ENCODE data around the gene HECTD4.

Gene HECTD4

DNA sequence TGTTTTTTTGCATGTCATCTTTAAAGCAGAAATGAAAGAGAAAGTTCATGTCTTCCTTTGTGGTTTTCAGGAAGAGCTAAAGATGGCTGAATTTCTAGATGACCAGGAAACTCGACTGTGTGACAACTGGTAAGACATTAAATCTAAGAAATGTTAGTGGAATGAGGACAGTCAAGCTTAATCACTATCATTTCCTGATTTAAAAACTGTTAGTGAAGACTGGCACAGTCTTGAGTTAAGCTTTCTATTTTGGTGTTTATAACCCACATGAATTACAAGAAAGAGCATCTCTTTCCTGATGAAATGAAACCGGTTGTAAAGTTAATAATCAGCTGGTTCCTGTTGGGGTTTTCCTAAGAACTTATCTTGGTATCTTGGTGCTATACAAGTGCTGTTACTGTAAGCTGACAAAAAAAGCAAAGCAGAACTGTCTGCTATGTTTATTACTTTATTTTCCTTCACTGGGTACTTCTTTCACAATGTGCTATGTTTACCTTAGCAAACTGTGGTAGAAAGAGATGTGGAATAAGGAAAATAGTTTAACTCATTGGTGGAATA, 251.7 kb downstream of the HECTD4 start:
- no peaks in the 10 kb centered on the region for H3K4me1 ChIP-seq (ENCODE audit: control insufficient read depth, low read depth, low read length)
- no peak overlapping the region for H3K9ac ChIP-seq (ENCODE audit: low read length)
- H3K27ac ChIP-seq (ENCODE audit: low read length) = no peak overlapping the region

GRCh38 chr12:112126911-112127310, 255.3 kb downstream of the HECTD4 start:
- H3K4me1 ChIP-seq (ENCODE audit: control insufficient read depth, low read depth, low read length) = peaks cover 4% of the 10 kb centered on the region
- H3K27ac ChIP-seq (ENCODE audit: low read length) = no peak overlapping the region
- H3K4me3 ChIP-seq (ENCODE audit: low read length) = no peak overlapping the region
- H3K9ac ChIP-seq (ENCODE audit: low read length) = no peak overlapping the region
- H3K27me3 ChIP-seq (ENCODE audit: control insufficient read depth, insufficient read depth, low read length) = no peaks in the 10 kb centered on the region
- H3K9me3 ChIP-seq (ENCODE audit: control insufficient read depth, low read depth, low read length) = no peaks in the 10 kb centered on the region
- peaks cover 6% of the 10 kb centered on the region for H3K36me3 ChIP-seq (ENCODE audit: control insufficient read depth, low read depth, low read length)

More for the DNA sequence above, 251.7 kb downstream of the HECTD4 start:
- Histone ChIP-seq H3K9me3 (ENCODE audit: control insufficient read depth, low read depth, low read length) (no peaks in the 10 kb centered on the region), H3K36me3 (ENCODE audit: control insufficient read depth, low read depth, low read length) (peaks cover 15% of the 10 kb centered on the region), H3K27me3 (ENCODE audit: control insufficient read depth, insufficient read depth, low read length) (no peaks in the 10 kb centered on the region), H3K4me3 (ENCODE audit: low read length) (no peak overlapping the region)

DNA sequence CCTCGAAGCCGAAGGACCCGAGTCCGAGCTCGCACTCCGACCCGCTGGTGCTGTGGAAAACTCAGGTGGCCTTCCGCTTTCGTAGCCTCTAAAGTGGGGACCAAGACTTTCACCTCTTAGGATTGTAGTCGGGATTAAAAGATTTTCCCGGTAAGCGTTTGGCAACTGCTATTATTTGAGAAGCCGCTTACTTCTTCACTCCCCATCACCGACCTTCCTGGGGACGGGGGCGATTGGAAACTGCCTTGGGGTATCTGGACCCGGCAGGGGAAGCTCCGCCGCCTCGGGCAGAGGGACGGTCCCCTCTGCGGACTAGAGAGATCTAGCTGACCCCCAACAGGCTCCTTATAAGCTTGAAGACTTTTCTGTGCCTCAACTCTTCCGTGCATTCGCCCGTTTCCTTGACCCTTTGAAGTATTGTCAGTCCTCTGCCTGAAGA, 256.2 kb downstream of the HECTD4 start:
- Histone ChIP-seq H3K9me3 (ENCODE audit: control insufficient read depth, low read depth, low read length) (no peaks in the 10 kb centered on the region), H3K4me3 (ENCODE audit: low read length) (peak overlapping the region; percentile 89), H3K4me1 (ENCODE audit: control insufficient read depth, low read depth, low read length) (peaks cover 4% of the 10 kb centered on the region), H3K27me3 (ENCODE audit: control insufficient read depth, insufficient read depth, low read length) (no peaks in the 10 kb centered on the region), H3K9ac (ENCODE audit: low read length) (peak overlapping the region; percentile 35), H3K36me3 (ENCODE audit: control insufficient read depth, low read depth, low read length) (peaks cover 6% of the 10 kb centered on the region), H3K27ac (ENCODE audit: low read length) (no peak overlapping the region)

DNA sequence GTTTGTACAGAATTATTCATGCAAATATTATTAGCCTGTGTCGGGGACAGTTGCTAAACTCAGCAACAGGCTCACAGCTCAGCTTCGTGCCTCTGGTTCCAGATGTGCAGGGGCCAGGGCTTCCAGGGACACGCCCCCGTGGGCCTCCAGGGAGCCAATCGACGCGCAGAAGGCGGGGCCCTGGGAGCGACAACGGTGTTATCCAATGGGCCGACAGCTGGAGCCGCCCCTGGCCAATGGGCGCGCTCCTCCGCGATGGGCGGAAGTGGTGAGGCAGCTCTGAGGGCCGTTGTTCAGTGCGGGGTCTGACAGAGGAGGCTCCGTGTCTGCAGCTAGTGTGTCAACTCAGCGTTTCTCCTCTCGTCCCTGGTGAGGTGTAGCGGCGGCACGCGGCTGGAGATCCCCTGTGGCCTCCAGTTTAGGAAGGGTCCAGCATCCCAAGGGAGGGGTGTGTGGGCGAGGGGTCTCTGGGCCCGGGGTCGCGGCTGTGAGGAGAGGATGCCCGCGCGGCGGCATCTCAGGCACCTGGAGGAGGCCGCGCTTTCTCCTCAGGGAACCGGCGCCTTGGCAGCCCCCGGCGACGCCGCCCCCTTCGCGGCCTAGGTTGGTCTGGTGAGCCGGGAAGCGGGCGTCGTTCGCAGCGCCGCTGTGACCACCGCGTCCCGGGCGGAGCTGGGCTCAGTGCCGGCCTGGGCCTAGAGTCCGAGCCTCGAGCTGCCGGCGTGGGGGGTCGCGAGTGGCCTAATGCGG, 256.8 kb downstream of the HECTD4 start, which contains the start of gene TRAFD1:
TSS of gene TRAFD1 (plus strand) at position 311 of the 750 bp plus-strand sequence. CDS start 4,963 bp downstream, outside the sequence.
- H3K9ac ChIP-seq (ENCODE audit: low read length) = peak within 1 kb of the TSS; percentile 35
- H3K27me3 ChIP-seq (ENCODE audit: control insufficient read depth, insufficient read depth, low read length) = no peaks in the 10 kb centered on the region
- H3K4me1 ChIP-seq (ENCODE audit: control insufficient read depth, low read depth, low read length) = peaks cover 4% of the 10 kb centered on the region
- H3K4me3 ChIP-seq (ENCODE audit: low read length) = peak within 1 kb of the TSS; percentile 89
- no peaks in the 10 kb centered on the region for H3K9me3 ChIP-seq (ENCODE audit: control insufficient read depth, low read depth, low read length)
- H3K36me3 ChIP-seq (ENCODE audit: control insufficient read depth, low read depth, low read length) = peaks cover under 1% of the 10 kb centered on the region
- no peak within 1 kb of the TSS for H3K27ac ChIP-seq (ENCODE audit: low read length)

- no peaks in the 10 kb centered on the region for H3K9me3 ChIP-seq (ENCODE audit: control insufficient read depth, low read depth, low read length)
- H3K4me1 ChIP-seq (ENCODE audit: control insufficient read depth, low read depth, low read length) = peaks cover 4% of the 10 kb centered on the region
- no peaks in the 10 kb centered on the region for H3K36me3 ChIP-seq (ENCODE audit: control insufficient read depth, low read depth, low read length)
- H3K4me3 ChIP-seq (ENCODE audit: low read length) = no peak overlapping the region
- H3K27me3 ChIP-seq (ENCODE audit: control insufficient read depth, insufficient read depth, low read length) = no peaks in the 10 kb centered on the region
- no peak overlapping the region for H3K27ac ChIP-seq (ENCODE audit: low read length)
- H3K9ac ChIP-seq (ENCODE audit: low read length) = no peak overlapping the region
Measured at GRCh38 chr12:112124918-112125249, 257.3 kb downstream of the HECTD4 start.

- Histone ChIP-seq H3K4me1 (ENCODE audit: control insufficient read depth, low read depth, low read length) (peaks cover 4% of the 10 kb centered on the region), H3K4me3 (ENCODE audit: low read length) (no peak overlapping the region), H3K27me3 (ENCODE audit: control insufficient read depth, insufficient read depth, low read length) (no peaks in the 10 kb centered on the region), H3K9ac (ENCODE audit: low read length) (no peak overlapping the region), H3K36me3 (ENCODE audit: control insufficient read depth, low read depth, low read length) (no peaks in the 10 kb centered on the region), H3K27ac (ENCODE audit: low read length) (no peak overlapping the region), H3K9me3 (ENCODE audit: control insufficient read depth, low read depth, low read length) (no peaks in the 10 kb centered on the region)
Measured at GRCh38 chr12:112122823-112123690, 259.2 kb downstream of the HECTD4 start.

DNA sequence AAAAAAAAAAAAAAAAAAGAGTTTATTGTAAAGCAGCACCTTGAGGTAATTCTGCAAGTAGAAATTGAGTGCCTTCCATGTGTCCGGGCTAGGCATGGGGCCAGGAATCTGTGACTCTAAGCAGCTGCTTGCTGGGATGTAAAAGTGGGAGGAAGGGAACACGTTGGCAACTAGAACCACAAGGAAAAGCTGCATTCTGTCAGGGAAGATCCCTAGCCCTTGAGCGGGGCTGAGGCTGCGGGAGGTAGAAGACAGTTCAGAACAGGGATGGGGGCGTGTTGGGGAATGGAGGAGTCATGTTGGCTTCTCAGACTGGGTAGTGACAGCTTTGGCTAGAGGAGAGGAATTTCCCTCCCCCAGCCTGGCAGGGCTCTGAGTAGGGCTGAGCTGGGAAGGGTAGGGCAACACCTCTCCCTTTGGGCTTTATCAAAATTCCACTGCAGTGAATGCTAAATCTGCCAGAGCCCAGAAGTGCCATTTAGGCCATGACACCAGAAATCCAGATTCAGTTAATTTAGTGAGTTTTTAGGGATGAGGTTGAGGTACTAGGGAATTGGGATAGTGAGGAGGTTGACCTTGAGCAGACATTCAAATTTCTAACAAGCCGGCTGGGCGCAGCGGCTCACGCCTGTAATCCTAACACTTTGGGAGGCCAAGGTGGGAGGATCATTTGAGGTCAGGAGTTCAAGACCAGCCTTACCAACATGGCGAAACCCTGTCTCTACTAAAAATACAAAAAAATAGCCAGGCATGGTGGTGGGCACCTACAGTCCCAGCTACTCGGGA, 260.3 kb downstream of the HECTD4 start:
- Histone ChIP-seq H3K36me3 (ENCODE audit: control insufficient read depth, low read depth, low read length) (no peaks in the 10 kb centered on the region), H3K4me3 (ENCODE audit: low read length) (no peak overlapping the region), H3K4me1 (ENCODE audit: control insufficient read depth, low read depth, low read length) (peaks cover 7% of the 10 kb centered on the region), H3K9me3 (ENCODE audit: control insufficient read depth, low read depth, low read length) (no peaks in the 10 kb centered on the region), H3K9ac (ENCODE audit: low read length) (no peak overlapping the region), H3K27ac (ENCODE audit: low read length) (no peak overlapping the region), H3K27me3 (ENCODE audit: control insufficient read depth, insufficient read depth, low read length) (no peaks in the 10 kb centered on the region)

GRCh38 chr12:112117685-112118084, 264.5 kb downstream of the HECTD4 start:
- no peak overlapping the region for H3K27ac ChIP-seq (ENCODE audit: low read length)
- no peak overlapping the region for H3K9ac ChIP-seq (ENCODE audit: low read length)
- H3K4me1 ChIP-seq (ENCODE audit: control insufficient read depth, low read depth, low read length) = peaks cover 13% of the 10 kb centered on the region
- H3K36me3 ChIP-seq (ENCODE audit: control insufficient read depth, low read depth, low read length) = no peaks in the 10 kb centered on the region
- H3K27me3 ChIP-seq (ENCODE audit: control insufficient read depth, insufficient read depth, low read length) = no peaks in the 10 kb centered on the region
- H3K9me3 ChIP-seq (ENCODE audit: control insufficient read depth, low read depth, low read length) = no peaks in the 10 kb centered on the region
- no peak overlapping the region for H3K4me3 ChIP-seq (ENCODE audit: low read length)

DNA sequence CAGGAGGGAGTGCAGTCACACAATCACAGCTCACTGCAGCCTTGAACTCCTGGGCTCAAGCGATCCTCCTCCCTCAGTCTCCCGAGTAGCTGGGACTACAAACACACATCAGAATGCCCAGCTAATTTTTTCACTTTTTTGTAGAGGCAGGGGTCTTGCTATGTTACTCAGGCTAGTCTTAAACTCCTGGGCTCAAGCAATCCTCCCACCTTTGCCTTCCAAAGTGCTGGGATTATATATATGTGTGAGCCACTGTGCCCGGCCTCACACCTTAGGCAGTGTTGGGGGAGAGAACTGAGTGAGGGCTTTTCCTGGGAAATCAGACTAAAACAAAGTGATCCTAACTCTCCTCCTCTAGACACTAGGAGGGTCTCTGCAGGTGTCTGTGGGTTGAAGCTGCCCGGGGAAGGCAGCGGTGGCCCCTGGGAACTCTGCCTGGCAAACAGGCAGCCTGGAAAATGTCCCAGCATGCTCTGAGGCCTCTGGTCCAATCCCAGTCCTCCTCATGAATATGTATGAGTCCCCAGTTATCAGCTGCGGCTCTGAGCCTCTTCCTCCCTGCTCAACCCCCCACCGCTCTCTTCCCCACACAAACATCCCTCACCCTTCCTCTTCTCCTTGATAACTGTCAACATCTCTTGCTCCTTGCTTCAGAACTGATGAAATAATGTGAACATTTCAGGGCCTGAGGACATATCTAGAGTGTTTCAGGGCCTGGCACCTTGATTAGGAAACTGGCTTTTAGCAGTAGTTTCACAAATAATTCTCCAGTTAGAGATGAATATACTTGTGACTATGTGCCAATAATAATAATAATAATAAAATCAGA, 265.8 kb downstream of the HECTD4 start:
- Histone ChIP-seq H3K4me1 (ENCODE audit: control insufficient read depth, low read depth, low read length) (peaks cover 12% of the 10 kb centered on the region), H3K9me3 (ENCODE audit: control insufficient read depth, low read depth, low read length) (no peaks in the 10 kb centered on the region), H3K9ac (ENCODE audit: low read length) (peak overlapping the region; percentile 31), H3K36me3 (ENCODE audit: control insufficient read depth, low read depth, low read length) (no peaks in the 10 kb centered on the region), H3K27ac (ENCODE audit: low read length) (peak overlapping the region; percentile 77), H3K27me3 (ENCODE audit: control insufficient read depth, insufficient read depth, low read length) (no peaks in the 10 kb centered on the region), H3K4me3 (ENCODE audit: low read length) (peak overlapping the region; percentile 28)

DNA sequence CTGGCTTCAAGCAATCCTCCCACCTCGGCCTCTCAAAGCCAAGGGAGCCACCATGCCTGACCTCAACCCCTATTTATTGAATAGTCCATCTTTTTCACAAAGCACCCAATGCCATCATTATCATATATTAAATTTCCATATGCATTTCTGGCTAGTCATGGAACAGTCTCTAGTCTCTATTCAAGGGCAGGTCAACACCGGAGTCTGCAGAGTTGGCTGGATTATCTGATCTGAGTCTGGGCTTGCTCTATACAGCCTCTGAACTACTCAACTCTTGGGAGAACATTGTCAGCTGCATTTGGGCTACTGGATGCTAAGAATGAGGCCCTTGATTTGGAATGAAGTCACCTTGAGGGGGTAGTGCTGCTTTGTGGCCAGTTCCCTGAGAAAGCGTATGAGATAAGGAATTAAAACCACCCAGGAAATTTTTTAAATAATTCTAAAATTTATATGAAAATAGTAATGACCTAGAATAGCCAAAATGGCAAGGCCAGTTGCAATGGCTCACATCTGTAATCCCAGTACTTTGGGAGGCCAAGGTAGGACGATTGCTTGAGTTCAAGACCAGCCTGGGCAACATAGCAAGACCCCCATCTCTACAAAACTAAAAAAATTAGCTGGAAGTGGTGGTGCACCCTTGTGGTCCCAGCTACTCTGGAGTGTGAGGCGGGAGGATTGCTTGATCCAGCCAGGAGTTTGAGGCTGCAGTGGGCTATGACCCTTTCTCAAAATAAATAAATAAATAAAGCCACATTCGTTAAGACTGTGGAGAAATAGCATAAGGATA, 266.8 kb downstream of the HECTD4 start:
- no peak overlapping the region for H3K27ac ChIP-seq (ENCODE audit: low read length)
- no peaks in the 10 kb centered on the region for H3K9me3 ChIP-seq (ENCODE audit: control insufficient read depth, low read depth, low read length)
- H3K27me3 ChIP-seq (ENCODE audit: control insufficient read depth, insufficient read depth, low read length) = no peaks in the 10 kb centered on the region
- H3K4me1 ChIP-seq (ENCODE audit: control insufficient read depth, low read depth, low read length) = peaks cover 14% of the 10 kb centered on the region
- peak overlapping the region; percentile 31 for H3K9ac ChIP-seq (ENCODE audit: low read length)
- no peaks in the 10 kb centered on the region for H3K36me3 ChIP-seq (ENCODE audit: control insufficient read depth, low read depth, low read length)
- no peak overlapping the region for H3K4me3 ChIP-seq (ENCODE audit: low read length)
